ENCODE data around the gene AP2A1.

Gene AP2A1

GRCh38 chr19:49782515-49782914 lies 15.7 kb downstream of the AP2A1 start:
- Histone ChIP-seq H3K36me3 (ENCODE audit: control insufficient read depth, insufficient read depth, low read length) (peaks cover 11% of the 10 kb centered on the region), H3K9me3 (ENCODE audit: control insufficient read depth, insufficient read depth, low read length) (no peaks in the 10 kb centered on the region), H3K4me3 (ENCODE audit: low read depth, low read length) (no peak overlapping the region), H3K27me3 (ENCODE audit: control insufficient read depth, insufficient read depth, low read length) (no peaks in the 10 kb centered on the region), H3K9ac (ENCODE audit: low read depth, low read length) (no peak overlapping the region), H3K4me1 (ENCODE audit: control insufficient read depth, insufficient read depth, low read length) (no peaks in the 10 kb centered on the region)

GRCh38 chr19:49786376-49786820 lies 19.6 kb downstream of the AP2A1 start:
- H3K4me3 ChIP-seq (ENCODE audit: low read depth, low read length) = no peak overlapping the region
- H3K9ac ChIP-seq (ENCODE audit: low read depth, low read length) = no peak overlapping the region
- H3K27me3 ChIP-seq (ENCODE audit: control insufficient read depth, insufficient read depth, low read length) = no peaks in the 10 kb centered on the region

GRCh38 chr19:49787746-49788145 lies 20.9 kb downstream of the AP2A1 start:
- Histone ChIP-seq H3K27me3 (ENCODE audit: control insufficient read depth, insufficient read depth, low read length) (no peaks in the 10 kb centered on the region), H3K36me3 (ENCODE audit: control insufficient read depth, insufficient read depth, low read length) (peaks cover 22% of the 10 kb centered on the region), H3K9me3 (ENCODE audit: control insufficient read depth, insufficient read depth, low read length) (no peaks in the 10 kb centered on the region), H3K9ac (ENCODE audit: low read depth, low read length) (no peak overlapping the region), H3K4me3 (ENCODE audit: low read depth, low read length) (no peak overlapping the region), H3K4me1 (ENCODE audit: control insufficient read depth, insufficient read depth, low read length) (no peaks in the 10 kb centered on the region)

More at GRCh38 chr19:49786376-49786820, 19.6 kb downstream of the AP2A1 start:
- Histone ChIP-seq H3K36me3 (ENCODE audit: control insufficient read depth, insufficient read depth, low read length) (peaks cover 20% of the 10 kb centered on the region), H3K4me1 (ENCODE audit: control insufficient read depth, insufficient read depth, low read length) (no peaks in the 10 kb centered on the region), H3K9me3 (ENCODE audit: control insufficient read depth, insufficient read depth, low read length) (no peaks in the 10 kb centered on the region)

- H3K4me1 ChIP-seq (ENCODE audit: control insufficient read depth, insufficient read depth, low read length) = no peaks in the 10 kb centered on the region
- no peaks in the 10 kb centered on the region for H3K9me3 ChIP-seq (ENCODE audit: control insufficient read depth, insufficient read depth, low read length)
- H3K9ac ChIP-seq (ENCODE audit: low read depth, low read length) = no peak overlapping the region
- H3K4me3 ChIP-seq (ENCODE audit: low read depth, low read length) = no peak overlapping the region
- H3K27me3 ChIP-seq (ENCODE audit: control insufficient read depth, insufficient read depth, low read length) = no peaks in the 10 kb centered on the region
- peaks cover 24% of the 10 kb centered on the region for H3K36me3 ChIP-seq (ENCODE audit: control insufficient read depth, insufficient read depth, low read length)
These were observed 22.1 kb downstream of the AP2A1 start for GRCh38 chr19:49788857-49789256.

GRCh38 chr19:49790866-49791265 lies 24.1 kb downstream of the AP2A1 start:
- Histone ChIP-seq H3K4me1 (ENCODE audit: control insufficient read depth, insufficient read depth, low read length) (no peaks in the 10 kb centered on the region), H3K36me3 (ENCODE audit: control insufficient read depth, insufficient read depth, low read length) (peaks cover 32% of the 10 kb centered on the region), H3K9ac (ENCODE audit: low read depth, low read length) (no peak overlapping the region), H3K4me3 (ENCODE audit: low read depth, low read length) (no peak overlapping the region), H3K9me3 (ENCODE audit: control insufficient read depth, insufficient read depth, low read length) (no peaks in the 10 kb centered on the region), H3K27me3 (ENCODE audit: control insufficient read depth, insufficient read depth, low read length) (no peaks in the 10 kb centered on the region)

- Histone ChIP-seq H3K27me3 (ENCODE audit: control insufficient read depth, insufficient read depth, low read length) (no peaks in the 10 kb centered on the region), H3K36me3 (ENCODE audit: control insufficient read depth, insufficient read depth, low read length) (peaks cover 43% of the 10 kb centered on the region), H3K9me3 (ENCODE audit: control insufficient read depth, insufficient read depth, low read length) (no peaks in the 10 kb centered on the region), H3K9ac (ENCODE audit: low read depth, low read length) (no peak overlapping the region), H3K4me1 (ENCODE audit: control insufficient read depth, insufficient read depth, low read length) (no peaks in the 10 kb centered on the region), H3K4me3 (ENCODE audit: low read depth, low read length) (no peak overlapping the region)
These were observed 25.1 kb downstream of the AP2A1 start for GRCh38 chr19:49791776-49792445.

GRCh38 chr19:49792829-49793560 lies 26.2 kb downstream of the AP2A1 start:
- Histone ChIP-seq H3K27me3 (ENCODE audit: control insufficient read depth, insufficient read depth, low read length) (no peaks in the 10 kb centered on the region), H3K9me3 (ENCODE audit: control insufficient read depth, insufficient read depth, low read length) (no peaks in the 10 kb centered on the region), H3K4me1 (ENCODE audit: control insufficient read depth, insufficient read depth, low read length) (no peaks in the 10 kb centered on the region), H3K9ac (ENCODE audit: low read depth, low read length) (no peak overlapping the region), H3K36me3 (ENCODE audit: control insufficient read depth, insufficient read depth, low read length) (peaks cover 48% of the 10 kb centered on the region), H3K4me3 (ENCODE audit: low read depth, low read length) (no peak overlapping the region)

GRCh38 chr19:49793561-49793840 lies 26.7 kb downstream of the AP2A1 start:
- peaks cover 52% of the 10 kb centered on the region for H3K36me3 ChIP-seq (ENCODE audit: control insufficient read depth, insufficient read depth, low read length)

GRCh38 chr19:49795615-49796014 lies 28.8 kb downstream of the AP2A1 start:
- Histone ChIP-seq H3K4me1 (ENCODE audit: control insufficient read depth, insufficient read depth, low read length) (no peaks in the 10 kb centered on the region), H3K4me3 (ENCODE audit: low read depth, low read length) (no peak overlapping the region), H3K9ac (ENCODE audit: low read depth, low read length) (no peak overlapping the region), H3K9me3 (ENCODE audit: control insufficient read depth, insufficient read depth, low read length) (no peaks in the 10 kb centered on the region), H3K27me3 (ENCODE audit: control insufficient read depth, insufficient read depth, low read length) (no peaks in the 10 kb centered on the region), H3K36me3 (ENCODE audit: control insufficient read depth, insufficient read depth, low read length) (peaks cover 61% of the 10 kb centered on the region)

More at GRCh38 chr19:49793561-49793840, 26.7 kb downstream of the AP2A1 start:
- no peaks in the 10 kb centered on the region for H3K27me3 ChIP-seq (ENCODE audit: control insufficient read depth, insufficient read depth, low read length)
- no peaks in the 10 kb centered on the region for H3K9me3 ChIP-seq (ENCODE audit: control insufficient read depth, insufficient read depth, low read length)
- H3K4me3 ChIP-seq (ENCODE audit: low read depth, low read length) = no peak overlapping the region
- no peaks in the 10 kb centered on the region for H3K4me1 ChIP-seq (ENCODE audit: control insufficient read depth, insufficient read depth, low read length)
- H3K9ac ChIP-seq (ENCODE audit: low read depth, low read length) = no peak overlapping the region

- no peak overlapping the region for H3K4me3 ChIP-seq (ENCODE audit: low read depth, low read length)
- no peak overlapping the region for H3K9ac ChIP-seq (ENCODE audit: low read depth, low read length)
- no peaks in the 10 kb centered on the region for H3K9me3 ChIP-seq (ENCODE audit: control insufficient read depth, insufficient read depth, low read length)
- no peaks in the 10 kb centered on the region for H3K4me1 ChIP-seq (ENCODE audit: control insufficient read depth, insufficient read depth, low read length)
- H3K27me3 ChIP-seq (ENCODE audit: control insufficient read depth, insufficient read depth, low read length) = no peaks in the 10 kb centered on the region
- peaks cover 58% of the 10 kb centered on the region for H3K36me3 ChIP-seq (ENCODE audit: control insufficient read depth, insufficient read depth, low read length)
These were observed 31.8 kb downstream of the AP2A1 start for GRCh38 chr19:49798574-49798973.

GRCh38 chr19:49799271-49799797 lies 32.5 kb downstream of the AP2A1 start:
- Histone ChIP-seq H3K36me3 (ENCODE audit: control insufficient read depth, insufficient read depth, low read length) (peaks cover 63% of the 10 kb centered on the region), H3K4me1 (ENCODE audit: control insufficient read depth, insufficient read depth, low read length) (no peaks in the 10 kb centered on the region), H3K27me3 (ENCODE audit: control insufficient read depth, insufficient read depth, low read length) (no peaks in the 10 kb centered on the region), H3K9me3 (ENCODE audit: control insufficient read depth, insufficient read depth, low read length) (no peaks in the 10 kb centered on the region), H3K4me3 (ENCODE audit: low read depth, low read length) (no peak overlapping the region), H3K9ac (ENCODE audit: low read depth, low read length) (no peak overlapping the region)

- Histone ChIP-seq H3K9ac (ENCODE audit: low read depth, low read length) (no peak overlapping the region), H3K4me1 (ENCODE audit: control insufficient read depth, insufficient read depth, low read length) (no peaks in the 10 kb centered on the region), H3K9me3 (ENCODE audit: control insufficient read depth, insufficient read depth, low read length) (no peaks in the 10 kb centered on the region), H3K36me3 (ENCODE audit: control insufficient read depth, insufficient read depth, low read length) (peaks cover 62% of the 10 kb centered on the region), H3K27me3 (ENCODE audit: control insufficient read depth, insufficient read depth, low read length) (no peaks in the 10 kb centered on the region), H3K4me3 (ENCODE audit: low read depth, low read length) (no peak overlapping the region)
These were observed 33.1 kb downstream of the AP2A1 start for GRCh38 chr19:49799798-49800376.

All from iPS-15b (cell line).